Ovary (tissue), 9 donors: ENCODE measurements around the gene FBXO48. TPM values are rescaled to one million over a fixed set of nuclear protein-coding genes. Genes with fewer than 3 reads are reported as not detected.

Experiments
- DNase-seq, 5 donors: peaks; one replicate each; pipeline ENCODE4 v3.0.0-alpha.2; 2019 to 2020
- H3K27ac ChIP-seq, 2 donors: fragments of 200-600 bp; one replicate each; pipeline versions ENCODE4 v1.5.1 to v1.8.0; 2019 to 2022
- H3K27me3 ChIP-seq: fragments of 200-600 bp; one replicate; pipeline ENCODE4 v1.8.0; 2022
- H3K36me3 ChIP-seq: fragments of 200-600 bp; sonication (generic); one replicate; pipeline ENCODE4 v1.5.1; 2019
- H3K4me1 ChIP-seq: one replicate; pipeline ENCODE4 v1.8.1; 2013; ENCODE audit warnings: mild to moderate bottlenecking, moderate library complexity; ENCODE audit not compliant: insufficient read depth
- H3K4me3 ChIP-seq: fragments of 200-600 bp; sonication (generic); one replicate; pipeline ENCODE4 v1.5.1; 2017
- H3K9me3 ChIP-seq, 2 donors: fragments of 200-600 bp in 1 of 2; sonication (generic) in 1 of 2; one replicate each; pipeline versions ENCODE4 v1.5.1 to v1.8.1; 2013 to 2019; ENCODE audit warnings: mild to moderate bottlenecking in 1 of 2, moderate library complexity in 1 of 2
- EP300 ChIP-seq: sonication (generic); formaldehyde crosslinking; IDR thresholded peaks from one replicate; pipeline ENCODE4 v1.6.1; 2017; ENCODE audit warnings: antibody characterized with exemption
- POLR2A ChIP-seq: fragments of 450-650 bp; IDR thresholded peaks from one replicate; pipeline ENCODE4 v1.6.1; 2017; ENCODE audit warnings: antibody characterized with exemption, mild to moderate bottlenecking, moderate library complexity
- WGBS, 3 donors: extraction: QIAGEN DNeasy Blood & Tissue Kit in 1 of 3; methylation state at CpG; one replicate each; pipeline versions ENCODE4 v1.1.5 to v1.1.7; 2013 to 2017; 5-methylcytosine and 5-hydroxymethylcytosine counted together
- intact Hi-C, 4 donors: fragments of 100-400 bp; cut with DNase I; formaldehyde crosslinking; loops; one replicate each; pipeline versions ENCODE4 v1.11.0 to v1.15.1; 2022 to 2023
- polyA plus RNA-seq, 2 donors: library from polyadenylated mRNA; stranded (reverse); fragments of 200-250 nt in 1 of 2; fragments of 350-450 nt in 1 of 2; fragmentation: Illumina TruSeq in 1 of 2; extraction: RNeasy Lipid Tissue Mini Kit (QIAGEN cat#74804) in 1 of 2; gene quantifications; one replicate each; pipeline ENCODE4 v1.2.3, GENCODE V29; 2013 to 2014
- total RNA-seq, 7 donors: library from RNA; depleted of rRNA in 2 of 7; stranded (reverse); fragments of >200 nt in 2 of 7; fragmentation: NEBNext Ultra II Directional in 3 of 7; extraction: Animal tissue kit (Norgen Biotek cat#: 25700) in 3 of 7; gene quantifications; one replicate each; pipeline versions ENCODE4 v1.1.0 to v1.2.4, GENCODE V29; 2016 to 2023
- TF ChIP-seq, protein P1 (sequence below), 3 donors: fragments of 450-650 bp in 2 of 3; fragments of 200-600 bp in 1 of 3; IDR thresholded peaks; one replicate each; pipeline versions ENCODE4 v1.5.1 to v1.8.0; 2016 to 2022; ENCODE audit warnings: antibody characterized with exemption in 3 of 3, mild to moderate bottlenecking in 1 of 3
- donor health status: DM: no; HTN: no; CAD: no; lungs with moderate emphysema.
- donor health status: DM: no; HTN: no; CAD: no.
- donor health status: Bipolar disorder and iron deficiency.
- donor health status: DM: yes; HTN: yes; CAD: no.
- donor health status: DM: no; HTN: no; CAD: no.
- donor health status: DM: yes; HTN: yes; CAD: no.

The FBXO48 gene
- total and polyA plus RNA-seq, 9 donors: 0.57 to 1.9 (median 1.1) TPM

DNA sequence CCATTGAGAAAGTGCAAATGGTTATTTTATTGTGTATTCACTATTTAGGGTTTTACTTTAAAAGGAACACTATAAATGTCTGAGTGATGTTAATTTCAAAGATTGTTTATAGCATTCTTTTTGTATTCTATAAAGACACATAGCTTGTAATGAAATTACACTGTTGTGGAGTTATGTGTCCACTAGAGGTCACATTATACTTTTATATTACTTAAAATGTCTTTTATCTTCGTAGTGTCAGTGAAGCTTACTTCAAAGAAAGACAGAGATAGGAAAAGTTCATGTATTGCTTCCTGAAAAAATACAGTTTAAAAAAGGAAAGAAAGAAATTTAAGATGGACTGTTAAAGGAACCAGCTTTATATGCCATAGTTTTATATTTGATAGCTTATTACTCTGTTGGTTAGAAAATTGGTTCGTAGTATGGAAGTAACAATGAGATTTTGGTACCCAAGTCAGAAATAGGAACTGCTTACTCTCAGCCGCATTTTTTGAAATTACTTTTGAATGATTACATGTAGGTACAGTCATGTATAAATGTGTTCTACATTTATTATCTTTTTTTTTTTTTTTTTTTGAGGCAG, 20.8 kb upstream of the FBXO48 start:
- no peak overlapping the region for H3K4me3 ChIP-seq
- intact Hi-C loops: loop anchor here in 1 of 4 donors (10.0 kb wide), 1 partner anchor 427 kb away; no protein-coding TSS in a partner anchor
- no peaks in the 10 kb centered on the region for H3K9me3 ChIP-seq
- no peak overlapping the region for H3K27ac ChIP-seq
- H3K27me3 ChIP-seq: no peaks in the 10 kb centered on the region
- H3K36me3 ChIP-seq: no peaks in the 10 kb centered on the region
- WGBS, 3 donors: 30 to 42% (median 31%) methylated on average over 3 of the region's 3 CpGs
- TF ChIP-seq EP300: no peak
- no peak for TF ChIP-seq POLR2A
- TF ChIP-seq, protein P1, sequence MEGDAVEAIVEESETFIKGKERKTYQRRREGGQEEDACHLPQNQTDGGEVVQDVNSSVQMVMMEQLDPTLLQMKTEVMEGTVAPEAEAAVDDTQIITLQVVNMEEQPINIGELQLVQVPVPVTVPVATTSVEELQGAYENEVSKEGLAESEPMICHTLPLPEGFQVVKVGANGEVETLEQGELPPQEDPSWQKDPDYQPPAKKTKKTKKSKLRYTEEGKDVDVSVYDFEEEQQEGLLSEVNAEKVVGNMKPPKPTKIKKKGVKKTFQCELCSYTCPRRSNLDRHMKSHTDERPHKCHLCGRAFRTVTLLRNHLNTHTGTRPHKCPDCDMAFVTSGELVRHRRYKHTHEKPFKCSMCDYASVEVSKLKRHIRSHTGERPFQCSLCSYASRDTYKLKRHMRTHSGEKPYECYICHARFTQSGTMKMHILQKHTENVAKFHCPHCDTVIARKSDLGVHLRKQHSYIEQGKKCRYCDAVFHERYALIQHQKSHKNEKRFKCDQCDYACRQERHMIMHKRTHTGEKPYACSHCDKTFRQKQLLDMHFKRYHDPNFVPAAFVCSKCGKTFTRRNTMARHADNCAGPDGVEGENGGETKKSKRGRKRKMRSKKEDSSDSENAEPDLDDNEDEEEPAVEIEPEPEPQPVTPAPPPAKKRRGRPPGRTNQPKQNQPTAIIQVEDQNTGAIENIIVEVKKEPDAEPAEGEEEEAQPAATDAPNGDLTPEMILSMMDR (IDR thresholded peaks at IDR 0.05): no peak
- no peak for DNase-seq
- no peaks in the 10 kb centered on the region for H3K4me1 ChIP-seq

DNA sequence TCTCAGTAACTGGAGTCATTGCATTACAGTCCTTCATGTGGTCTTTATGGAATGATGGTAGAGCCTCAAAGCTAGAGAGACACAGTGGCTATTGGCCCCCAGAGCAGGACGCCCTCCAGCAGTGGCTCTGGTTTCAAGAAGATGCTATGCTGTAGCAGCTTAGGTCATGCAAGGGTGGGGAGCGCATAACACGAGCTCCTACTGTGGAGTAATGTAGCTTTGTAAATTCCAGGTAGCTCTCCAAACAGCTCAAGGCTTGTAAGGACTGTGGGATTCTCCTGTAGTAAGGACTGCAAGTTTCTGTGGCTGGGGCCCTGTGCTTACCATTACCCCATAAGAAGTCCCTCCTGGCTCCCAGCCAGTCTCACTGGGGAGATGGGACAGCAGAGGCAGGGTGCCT, 15.9 kb upstream of the FBXO48 start:
- Histone ChIP-seq H3K36me3 (no peaks in the 10 kb centered on the region), H3K4me3 (no peak overlapping the region), H3K4me1 (no peaks in the 10 kb centered on the region), H3K27ac (no peak overlapping the region), H3K9me3 (no peaks in the 10 kb centered on the region), H3K27me3 (no peaks in the 10 kb centered on the region)
- no peak for DNase-seq
- TF ChIP-seq, protein P1 (IDR thresholded peaks at IDR 0.05): no peak
- no peak for TF ChIP-seq EP300
- TF ChIP-seq POLR2A: no peak
- 89 to 94% (median 92%) methylated on average over 3 of the region's 3 CpGs for whole genome bisulfite sequencing, 3 donors
- intact Hi-C loops: loop anchor here in 1 of 4 donors (10.0 kb wide), 1 partner anchor 432 kb away; no protein-coding TSS in a partner anchor

DNA sequence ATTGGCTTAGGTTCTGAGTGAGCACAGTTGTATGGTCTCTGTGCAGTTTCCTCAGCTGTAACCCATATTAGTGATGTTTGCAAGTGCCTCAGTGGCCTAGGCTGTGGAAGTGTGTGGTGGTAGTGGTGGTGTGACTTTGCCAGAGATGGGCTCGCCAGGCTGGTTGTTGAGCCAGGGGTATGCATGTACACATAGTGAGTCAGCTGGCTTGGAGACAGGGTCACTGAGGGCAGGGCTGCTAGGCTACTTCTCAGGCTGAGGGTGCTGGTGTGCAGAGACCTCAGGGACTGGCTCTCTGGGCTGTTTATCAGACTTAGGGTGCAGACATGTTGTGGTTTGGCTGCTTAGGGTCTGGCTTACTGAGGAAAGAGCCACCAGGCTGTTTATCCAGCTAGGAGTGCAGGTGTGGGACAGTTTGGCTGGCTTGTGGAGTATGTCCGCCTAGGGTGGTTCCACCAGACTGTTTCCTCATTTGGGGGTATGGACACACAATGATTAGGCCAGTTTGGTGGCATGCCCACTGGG, 15.3 kb upstream of the FBXO48 start:
- no peak overlapping the region for H3K4me3 ChIP-seq
- WGBS, 3 donors: 89 to 97% (median 91%) methylated on average over 2 of the region's 2 CpGs
- TF ChIP-seq, protein P1 (IDR thresholded peaks at IDR 0.05): no peak
- TF ChIP-seq POLR2A: no peak
- no peak for TF ChIP-seq EP300
- intact Hi-C loops: loop anchor here in 1 of 4 donors (10.0 kb wide), 1 partner anchor 432 kb away; no protein-coding TSS in a partner anchor
- H3K4me1 ChIP-seq: no peaks in the 10 kb centered on the region
- H3K27me3 ChIP-seq: no peaks in the 10 kb centered on the region
- H3K9me3 ChIP-seq: no peaks in the 10 kb centered on the region
- no peaks in the 10 kb centered on the region for H3K36me3 ChIP-seq
- H3K27ac ChIP-seq: no peak overlapping the region
- DNase-seq: no peak

- Histone ChIP-seq H3K27ac (no peak overlapping the region), H3K4me1 (no peaks in the 10 kb centered on the region), H3K9me3 (no peaks in the 10 kb centered on the region), H3K4me3 (no peak overlapping the region), H3K36me3 (no peaks in the 10 kb centered on the region), H3K27me3 (no peaks in the 10 kb centered on the region)
- 75 to 93% (median 90%) methylated on average over 1 of the region's 1 CpG for WGBS, 3 donors
- DNase-seq: no peak
- TF ChIP-seq, protein P1 (IDR thresholded peaks at IDR 0.05): no peak
- TF ChIP-seq EP300: no peak
- no peak for TF ChIP-seq POLR2A
- intact Hi-C loops: no loop called here
These were observed 11.6 kb upstream of the FBXO48 start for GRCh38 chr2:68478688-68479087.
